Vagina (tissue), 2 donors: ENCODE data around the gene SUPT20HL1. TPM values are rescaled to one million over a fixed set of nuclear protein-coding genes. Genes with fewer than 3 reads are reported as not detected.
"Not testable (repeated sequence)": the region's sequence is repeated elsewhere in the genome, so short reads cannot be mapped to it uniquely, and the experiment has no call there.

Experiments
- DNase-seq, 2 donors: peaks; one replicate each; pipeline ENCODE4 v3.0.0-alpha.2; 2017; ENCODE audit errors: extremely low spot score in 2 of 2
- H3K27ac ChIP-seq: fragments of 200-600 bp; sonication (generic); one replicate; pipeline ENCODE4 v1.5.1; 2019
- H3K27me3 ChIP-seq: fragments of 200-600 bp; sonication (generic); one replicate; pipeline ENCODE4 v1.5.1; 2019
- H3K36me3 ChIP-seq, 2 donors: fragments of 200-600 bp; sonication (generic); one replicate each; pipeline ENCODE4 v1.5.1; 2017 to 2019
- H3K4me1 ChIP-seq: fragments of 200-600 bp; sonication (generic); one replicate; pipeline ENCODE4 v1.5.1; 2019
- H3K4me3 ChIP-seq, 2 donors: fragments of 200-600 bp; sonication (generic); 1 replicate in 1 of 2; 2 replicates in 1 of 2; pipeline ENCODE4 v1.5.1; 2016 to 2019
- H3K9me3 ChIP-seq: fragments of 200-600 bp; sonication (generic); one replicate; pipeline ENCODE4 v1.5.1; 2019
- CTCF ChIP-seq, 3 experiments: fragments of 450-650 bp in 2 of 3; fragments of 200-600 bp in 1 of 3; sonication (generic) in 1 of 3; IDR thresholded peaks; one replicate each; pipeline ENCODE4 v1.5.1; 2017 to 2019; ENCODE audit warnings: antibody characterized with exemption in 3 of 3, mild to moderate bottlenecking in 2 of 3, moderate library complexity in 2 of 3
- POLR2A ChIP-seq, 2 donors: fragments of 450-650 bp; IDR thresholded peaks; one replicate each; pipeline ENCODE4 v1.6.1; 2017; ENCODE audit warnings: antibody characterized with exemption in 2 of 2, mild to moderate bottlenecking in 2 of 2, moderate library complexity in 2 of 2
- POLR2AphosphoS5 ChIP-seq, 2 donors: sonication (generic); formaldehyde crosslinking; IDR thresholded peaks; one replicate each; pipeline ENCODE4 v1.9.0; 2017; ENCODE audit warnings: antibody characterized with exemption in 2 of 2, mild to moderate bottlenecking in 2 of 2, low read depth in 1 of 2; ENCODE audit not compliant: insufficient read depth in 1 of 2
- intact Hi-C: fragments of 100-400 bp; cut with DNase I; formaldehyde crosslinking; loops from one replicate; pipeline ENCODE4 v1.15.1; 2023
- total RNA-seq: library from RNA; depleted of rRNA; stranded (reverse); fragments of >200 nt; gene quantifications from one replicate; pipeline ENCODE4 v1.2.3, GENCODE V29; 2016

SUPT20HL1 gene
- total RNA-seq = not detected

DNA sequence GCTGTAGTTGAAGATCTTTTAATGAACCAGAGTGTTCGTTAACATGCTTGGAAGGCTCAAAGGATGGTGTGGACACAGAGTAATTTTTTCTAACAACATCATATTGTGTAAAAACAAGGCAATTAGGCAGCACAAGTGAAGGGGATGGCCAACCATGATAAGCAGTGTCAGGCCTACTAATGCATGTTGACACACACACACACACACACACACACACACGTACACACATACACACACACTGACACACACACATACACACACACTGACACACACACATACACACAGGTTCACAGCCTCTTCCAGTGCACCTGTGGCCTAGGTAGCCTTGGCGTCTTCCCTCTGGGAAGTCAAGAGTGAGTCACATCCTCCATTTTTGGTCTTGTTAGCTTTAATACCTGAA is at the start of gene SUPT20HL1:
Gene SUPT20HL1, plus strand, starts transcription at position 368 of the 400 bp plus-strand sequence. CDS start 2,122 bp downstream, outside the sequence.
- no peaks in the 10 kb centered on the region for H3K4me1 ChIP-seq
- intact Hi-C loops = no loop called here
- no peaks in the 10 kb centered on the region for H3K36me3 ChIP-seq
- TF ChIP-seq POLR2A (IDR thresholded peaks at IDR 0.05) (no peak), POLR2AphosphoS5 (IDR thresholded peaks at IDR 0.05; ENCODE audit: insufficient read depth in 1 of 2, low read depth in 1 of 2) (no peak), CTCF (IDR thresholded peaks at IDR 0.05) (no peak)
- DNase-seq = no peak
- no peak within 1 kb of the TSS for H3K27ac ChIP-seq
- H3K4me3 ChIP-seq = no peak within 1 kb of the TSS
- H3K9me3 ChIP-seq = no peaks in the 10 kb centered on the region
- no peaks in the 10 kb centered on the region for H3K27me3 ChIP-seq

- H3K9me3 ChIP-seq, H3K4me3 ChIP-seq, intact Hi-C loops, H3K36me3 ChIP-seq, H3K4me1 ChIP-seq, H3K27ac ChIP-seq, H3K27me3 ChIP-seq, DNase-seq: not testable (repeated sequence)
Observed at GRCh38 chrX:24310916-24311315, 49.5 kb upstream of the SUPT20HL1 start.

DNA sequence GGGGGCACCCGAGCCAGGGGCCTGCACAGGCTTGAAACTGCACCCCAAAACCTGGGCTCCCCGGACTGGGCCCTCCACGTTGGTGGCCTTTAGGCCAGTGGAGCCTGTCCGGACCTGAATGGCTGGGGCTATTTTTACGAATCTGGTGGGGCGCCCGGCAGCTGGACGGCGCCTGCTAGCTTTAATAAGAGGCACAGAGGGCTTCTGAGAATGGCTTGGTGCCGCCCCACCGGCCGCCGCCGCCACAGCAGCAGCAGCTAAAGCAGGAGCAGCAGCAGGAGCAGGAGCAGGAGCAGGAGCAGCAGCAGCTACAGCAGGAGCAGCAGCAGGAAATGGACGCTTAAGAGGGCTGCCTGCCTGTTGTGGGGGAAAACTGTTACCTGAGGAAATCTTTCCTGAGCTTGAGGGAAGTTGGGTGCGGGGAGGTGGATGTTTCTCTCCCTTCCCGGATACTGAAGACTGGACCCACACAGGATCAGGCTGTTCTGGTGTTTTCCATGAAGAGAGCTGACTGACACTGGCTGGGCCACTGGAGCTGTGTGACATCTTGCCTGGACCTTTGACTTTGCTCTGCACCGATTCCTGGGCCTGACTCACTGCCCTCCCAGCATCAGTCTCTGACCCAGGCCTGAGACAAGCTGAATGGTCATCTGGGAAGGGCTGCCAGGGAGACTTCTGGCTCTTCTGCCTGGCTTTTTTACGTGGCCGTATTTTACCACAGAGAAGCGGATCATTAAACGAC is 48.8 kb upstream of the SUPT20HL1 start:
- H3K27ac ChIP-seq, H3K9me3 ChIP-seq, H3K36me3 ChIP-seq, intact Hi-C loops, H3K27me3 ChIP-seq, H3K4me3 ChIP-seq, DNase-seq, H3K4me1 ChIP-seq: not testable (repeated sequence)

DNA sequence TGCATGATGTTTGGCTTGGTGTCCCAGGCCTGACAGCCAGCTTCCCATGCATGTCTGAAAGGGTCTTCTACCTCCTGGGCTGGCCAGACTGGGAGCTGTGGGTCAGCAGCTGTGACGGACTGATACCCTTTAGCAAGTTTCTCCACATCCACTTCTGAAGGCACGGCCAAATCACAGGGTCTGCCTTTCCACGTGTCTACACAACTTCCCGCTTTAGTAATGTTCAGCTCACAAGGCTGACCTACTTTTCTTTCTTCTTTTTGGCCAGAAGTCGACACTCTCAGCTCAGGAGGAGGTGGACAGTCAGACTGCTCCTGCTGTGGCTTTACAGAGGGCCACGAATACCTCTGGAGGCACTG is 48.2 kb upstream of the SUPT20HL1 start:
- H3K36me3 ChIP-seq, DNase-seq, H3K4me1 ChIP-seq, H3K4me3 ChIP-seq, H3K27ac ChIP-seq, H3K9me3 ChIP-seq, H3K27me3 ChIP-seq, intact Hi-C loops: not testable (repeated sequence)

DNA sequence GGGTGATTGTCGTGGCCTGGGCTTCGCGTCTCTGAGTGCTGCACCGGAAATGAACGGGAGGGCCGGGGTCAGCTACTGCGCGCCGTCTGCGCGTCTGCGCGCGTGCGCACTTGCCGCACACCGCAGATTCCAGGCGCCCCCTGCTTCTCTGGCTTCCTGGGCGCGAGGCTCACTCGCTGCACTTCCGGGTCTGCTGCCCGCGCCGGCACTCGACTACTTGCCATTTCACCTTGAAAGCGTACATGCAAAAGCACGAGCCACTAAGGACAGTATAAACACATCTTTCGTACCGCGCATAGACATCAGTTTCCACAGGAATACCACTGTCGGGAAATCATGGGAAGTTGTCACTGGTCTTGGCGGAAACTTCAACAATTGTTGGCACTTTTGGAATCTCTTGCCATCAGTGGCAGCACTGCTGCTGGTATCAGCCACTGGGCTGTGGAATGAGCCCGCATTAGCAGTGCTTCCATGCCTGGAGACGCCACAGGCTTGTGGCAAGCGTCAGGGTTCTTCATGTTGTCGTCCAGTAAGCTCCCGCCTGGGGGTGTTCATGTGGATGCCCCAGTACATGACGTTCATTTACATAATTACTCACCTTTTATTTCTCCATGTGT is 46.3 kb upstream of the SUPT20HL1 start, which contains the start of gene SUPT20HL2:
Gene SUPT20HL2, minus strand, starts transcription at position 51 of the 617 bp plus-strand sequence. CDS start 754 bp downstream, outside the sequence.
- no peaks in the 10 kb centered on the region for H3K27me3 ChIP-seq
- H3K4me1 ChIP-seq = no peaks in the 10 kb centered on the region
- H3K4me3 ChIP-seq = no peak within 1 kb of the TSS
- TF ChIP-seq POLR2AphosphoS5 (IDR thresholded peaks at IDR 0.05; ENCODE audit: insufficient read depth in 1 of 2, low read depth in 1 of 2) (no peak), CTCF (IDR thresholded peaks at IDR 0.05) (no peak), POLR2A (IDR thresholded peaks at IDR 0.05) (no peak)
- DNase-seq = no peak
- intact Hi-C loops = no loop called here
- no peaks in the 10 kb centered on the region for H3K9me3 ChIP-seq
- H3K27ac ChIP-seq = no peak within 1 kb of the TSS
- H3K36me3 ChIP-seq = no peaks in the 10 kb centered on the region

GRCh38 chrX:24316111-24316510 is 44.3 kb upstream of the SUPT20HL1 start:
- DNase-seq = no peak
- H3K4me1 ChIP-seq = no peaks in the 10 kb centered on the region
- no peak for TF ChIP-seq POLR2A (IDR thresholded peaks at IDR 0.05)
- no peak for TF ChIP-seq CTCF (IDR thresholded peaks at IDR 0.05)
- TF ChIP-seq POLR2AphosphoS5 (IDR thresholded peaks at IDR 0.05; ENCODE audit: insufficient read depth in 1 of 2, low read depth in 1 of 2) = no peak
- H3K27ac ChIP-seq = no peak overlapping the region
- H3K9me3 ChIP-seq = no peaks in the 10 kb centered on the region
- H3K36me3 ChIP-seq = no peaks in the 10 kb centered on the region
- no peak overlapping the region for H3K4me3 ChIP-seq
- intact Hi-C loops = no loop called here
- H3K27me3 ChIP-seq = no peaks in the 10 kb centered on the region
